NB4 (cell line): ENCODE measurements around the gene KLHDC9.

Source experiments
- DNase-seq: peaks from one replicate; pipeline ENCODE4 v3.0.0; 2010; ENCODE audit warnings: low read depth
- H3K4me3 ChIP-seq: one replicate; pipeline ENCODE4 v1.5.1; 2011; ENCODE audit warnings: mild to moderate bottlenecking, low read depth, low read length, moderate library complexity
- CTCF ChIP-seq: IDR thresholded peaks from one replicate; pipeline ENCODE4 v1.5.1; 2012; ENCODE audit warnings: low read depth, low read length
- MYC ChIP-seq: IDR thresholded peaks from 2 replicates; pipeline ENCODE4 v1.6.1; 2011; ENCODE audit warnings: low read depth, low read length
- POLR2A ChIP-seq: IDR thresholded peaks from 2 replicates; pipeline ENCODE4 v1.6.1; 2011; ENCODE audit warnings: mild to moderate bottlenecking; ENCODE audit not compliant: insufficient read length; ENCODE audit errors: extremely low read depth
- TF ChIP-seq, protein P1 (sequence below): IDR thresholded peaks from 2 replicates; pipeline ENCODE4 v1.6.1; 2011; ENCODE audit warnings: low read depth, low read length

The KLHDC9 gene

DNA sequence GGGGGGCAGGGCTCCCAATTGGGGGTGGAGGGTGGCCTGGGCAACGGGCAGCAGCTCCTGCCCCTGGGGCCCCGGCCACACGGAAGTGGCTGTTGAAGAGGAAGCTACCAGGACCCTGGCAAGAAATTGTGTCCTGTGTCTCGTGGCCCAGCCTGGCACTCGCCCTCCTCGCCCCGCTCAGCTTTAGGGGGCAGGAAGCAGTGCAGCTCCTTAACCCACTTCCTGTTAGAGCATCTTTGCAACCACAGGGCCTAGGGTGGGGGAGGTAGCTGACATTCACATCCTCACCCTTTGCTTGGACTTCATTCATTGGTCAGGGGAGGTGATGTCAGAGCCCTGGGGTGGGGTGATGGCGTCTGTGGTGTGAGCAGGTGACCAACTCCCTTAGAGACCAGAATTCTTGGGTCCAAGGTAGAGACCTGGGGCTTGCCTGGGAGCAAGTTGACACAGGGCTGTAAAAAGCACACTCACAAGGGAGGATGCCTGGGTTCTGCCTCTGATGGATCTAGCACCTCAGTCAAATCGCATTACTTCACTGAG, 28.4 kb upstream of the KLHDC9 start, which contains the start of gene ARHGAP30:
Gene ARHGAP30 (minus strand): TSS at position 161 of the 540 bp plus-strand sequence. CDS start 267 bp downstream, outside the sequence.
- TF ChIP-seq, protein P1, sequence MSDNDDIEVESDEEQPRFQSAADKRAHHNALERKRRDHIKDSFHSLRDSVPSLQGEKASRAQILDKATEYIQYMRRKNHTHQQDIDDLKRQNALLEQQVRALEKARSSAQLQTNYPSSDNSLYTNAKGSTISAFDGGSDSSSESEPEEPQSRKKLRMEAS = peak; percentile 67; the same call in 1 of the 2 replicates
- TF ChIP-seq POLR2A = peak; percentile 57
- TF ChIP-seq CTCF = no peak
- peak; percentile 87 for TF ChIP-seq MYC
- DNase-seq = peak; percentile 94
- peak within 1 kb of the TSS; percentile 70 for H3K4me3 ChIP-seq

GRCh38 chr1:161070761-161071160, 27.4 kb upstream of the KLHDC9 start:
- TF ChIP-seq, protein P1 = no peak
- TF ChIP-seq POLR2A (no peak), MYC (no peak), CTCF (no peak)
- H3K4me3 ChIP-seq = no peak overlapping the region
- DNase-seq = no peak

- DNase-seq = peak; percentile 73
- TF ChIP-seq, protein P1 = no peak
- TF ChIP-seq POLR2A (no peak), CTCF (peak; percentile 67)
- no peak overlapping the region for H3K4me3 ChIP-seq
Observed at GRCh38 chr1:161071886-161072371, 26.2 kb upstream of the KLHDC9 start.

DNA sequence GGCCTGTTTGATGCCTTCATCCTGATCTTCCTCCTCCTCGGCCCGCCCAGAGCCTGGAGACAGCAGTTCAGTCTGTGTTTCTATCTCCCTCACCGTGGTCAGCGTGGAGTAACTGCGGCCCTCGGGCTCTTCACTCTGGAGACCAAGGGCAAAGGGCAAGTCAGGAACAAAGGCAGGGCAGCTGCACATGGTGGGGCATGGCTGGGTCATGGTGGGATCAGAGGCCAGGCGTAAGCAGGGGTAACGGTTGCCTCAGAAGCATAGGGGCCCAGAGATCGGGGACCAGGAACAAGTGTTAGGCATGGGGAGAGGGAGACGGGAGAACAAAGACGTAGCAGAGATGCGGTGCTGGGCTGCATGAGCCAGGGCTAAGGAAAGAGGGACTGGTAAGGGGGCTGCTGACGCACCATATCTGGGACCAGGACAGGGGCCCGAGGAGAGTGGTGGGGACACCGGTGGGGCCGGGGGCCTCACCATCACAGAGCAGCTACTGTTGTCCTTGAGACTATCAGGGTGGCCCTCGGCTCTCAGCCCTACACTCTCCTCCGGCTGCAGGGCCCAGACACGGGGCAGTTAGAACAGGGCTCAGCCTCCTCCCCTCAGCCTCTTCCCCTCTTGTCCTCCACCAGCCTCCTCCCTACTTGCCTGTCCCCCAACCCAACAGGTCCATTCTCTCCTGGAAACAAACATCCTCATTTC, 25.3 kb upstream of the KLHDC9 start:
- DNase-seq = no peak
- TF ChIP-seq POLR2A = no peak
- TF ChIP-seq MYC = no peak
- TF ChIP-seq CTCF = no peak
- no peak overlapping the region for H3K4me3 ChIP-seq

GRCh38 chr1:161073474-161074121, 24.6 kb upstream of the KLHDC9 start:
- TF ChIP-seq, protein P1 = peak; percentile 71
- TF ChIP-seq POLR2A (no peak), MYC (0 out of 2 replicates have a peak, but pooled peaks have one; percentile 20), CTCF (no peak)
- no peak for DNase-seq
- no peak overlapping the region for H3K4me3 ChIP-seq
